ENCODE measurements around the gene ITPR1. TPM values are rescaled to one million over a fixed set of nuclear protein-coding genes. Genes with fewer than 3 reads are reported as not detected.
A peak's percentile ranks its signal among the peaks of the same experiment; 100 is the strongest.

Gene ITPR1
- total and polyA plus RNA-seq, 12 donors: 9.7 to 40.3 (median 18.8) TPM

DNA sequence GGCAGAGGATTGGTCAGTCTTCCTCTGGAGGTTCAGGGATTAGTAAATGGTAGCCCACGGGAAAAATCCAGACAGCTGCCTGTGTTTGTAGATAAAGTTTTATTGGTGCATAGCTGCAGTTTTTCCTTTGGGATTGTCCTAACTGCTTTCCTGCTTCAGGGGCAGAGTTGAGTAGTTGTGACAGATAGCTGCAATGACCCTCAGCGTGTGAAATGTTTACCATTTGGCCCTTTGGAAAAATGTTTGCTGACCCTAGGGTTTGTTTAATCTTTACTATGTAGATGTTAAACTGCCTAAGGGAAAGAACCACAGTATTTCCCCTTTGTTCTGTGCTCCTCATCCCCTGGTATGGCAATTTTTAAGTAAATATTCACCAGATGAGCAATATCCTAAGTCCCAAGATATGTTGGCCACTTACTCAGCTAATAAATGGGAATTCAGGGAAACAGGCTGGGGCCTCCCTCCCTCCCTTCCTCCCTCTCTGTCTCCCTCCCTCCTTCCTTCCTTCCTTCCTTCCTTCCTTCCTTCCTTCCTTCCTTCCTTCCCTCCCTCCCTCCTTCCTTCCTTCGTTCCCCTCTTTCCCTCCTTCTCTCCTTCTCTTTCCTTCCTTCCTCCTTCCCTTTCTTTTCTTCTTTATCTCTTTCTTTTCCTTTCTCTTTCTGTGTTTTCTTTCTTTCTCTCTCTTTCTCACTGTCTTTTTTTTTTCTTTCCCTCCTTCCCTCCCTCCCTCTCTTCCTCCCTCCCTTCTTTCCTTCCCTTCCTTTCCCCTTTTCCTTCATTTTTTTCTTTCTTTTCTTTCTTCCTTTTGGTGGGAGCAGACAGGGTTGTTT lies 251.5 kb downstream of the ITPR1 start:
- WGBS, 2 donors: 66 to 79% methylated on average over 3 of the region's 3 CpGs
- peak overlapping the region in 7 of 10 donors; percentile 6 to 97 (median 92) for H3K27ac ChIP-seq

GRCh38 chr3:4745235-4745610 lies 252.1 kb downstream of the ITPR1 start:
- no peak for ATAC-seq
- H3K27me3 ChIP-seq: no peaks in the 10 kb centered on the region
- peaks cover 0 to 9% (median 0%) of the 10 kb centered on the region in 9 donors for H3K36me3 ChIP-seq
- H3K4me3 ChIP-seq: no peak overlapping the region
- intact Hi-C loops (cut with DNase I): loop anchor here in 1 of 10 donors (10.0 kb wide), 1 partner anchor 110 kb away; no protein-coding TSS in a partner anchor
- WGBS, 2 donors: 76 to 79% methylated on average over 7 of the region's 7 CpGs
- DNase-seq: no peak
- peaks cover 10 to 93% (median 51%) of the 10 kb centered on the region in 9 donors for H3K4me1 ChIP-seq
- peak overlapping the region in 6 of 10 donors; percentile 41 to 97 (median 92) for H3K27ac ChIP-seq
- no peaks in the 10 kb centered on the region for H3K9me3 ChIP-seq
- TF ChIP-seq, protein P1, sequence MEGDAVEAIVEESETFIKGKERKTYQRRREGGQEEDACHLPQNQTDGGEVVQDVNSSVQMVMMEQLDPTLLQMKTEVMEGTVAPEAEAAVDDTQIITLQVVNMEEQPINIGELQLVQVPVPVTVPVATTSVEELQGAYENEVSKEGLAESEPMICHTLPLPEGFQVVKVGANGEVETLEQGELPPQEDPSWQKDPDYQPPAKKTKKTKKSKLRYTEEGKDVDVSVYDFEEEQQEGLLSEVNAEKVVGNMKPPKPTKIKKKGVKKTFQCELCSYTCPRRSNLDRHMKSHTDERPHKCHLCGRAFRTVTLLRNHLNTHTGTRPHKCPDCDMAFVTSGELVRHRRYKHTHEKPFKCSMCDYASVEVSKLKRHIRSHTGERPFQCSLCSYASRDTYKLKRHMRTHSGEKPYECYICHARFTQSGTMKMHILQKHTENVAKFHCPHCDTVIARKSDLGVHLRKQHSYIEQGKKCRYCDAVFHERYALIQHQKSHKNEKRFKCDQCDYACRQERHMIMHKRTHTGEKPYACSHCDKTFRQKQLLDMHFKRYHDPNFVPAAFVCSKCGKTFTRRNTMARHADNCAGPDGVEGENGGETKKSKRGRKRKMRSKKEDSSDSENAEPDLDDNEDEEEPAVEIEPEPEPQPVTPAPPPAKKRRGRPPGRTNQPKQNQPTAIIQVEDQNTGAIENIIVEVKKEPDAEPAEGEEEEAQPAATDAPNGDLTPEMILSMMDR (IDR thresholded peaks at IDR 0.05): no peak

More for the DNA sequence above, 251.5 kb downstream of the ITPR1 start:
- Histone ChIP-seq H3K4me1 (peaks cover 10 to 93% (median 48%) of the 10 kb centered on the region in 9 donors), H3K27me3 (no peaks in the 10 kb centered on the region), H3K9me3 (peaks cover 0 to 3% (median 0%) of the 10 kb centered on the region in 11 donors), H3K4me3 (no peak overlapping the region), H3K36me3 (peaks cover 0 to 9% (median 0%) of the 10 kb centered on the region in 9 donors)
- TF ChIP-seq, protein P1 (IDR thresholded peaks at IDR 0.05): no peak
- DNase-seq (no peak), ATAC-seq (no peak)
- intact Hi-C loops (cut with DNase I): loop anchor here in 5 of 10 donors (5.0 to 10.0 kb wide), 5 partner anchors 83 to 243 kb away; partner anchors contain the start of gene BHLHE40 (in 1 of the 5)

GRCh38 chr3:4746241-4746958 lies 253.3 kb downstream of the ITPR1 start:
- Histone ChIP-seq H3K4me3 (no peak overlapping the region), H3K9me3 (no peaks in the 10 kb centered on the region), H3K27ac (peak overlapping the region in 5 of 10 donors; percentile 24 to 97 (median 93)), H3K27me3 (no peaks in the 10 kb centered on the region), H3K36me3 (peaks cover 0 to 9% (median 0%) of the 10 kb centered on the region in 9 donors), H3K4me1 (peaks cover 7 to 93% (median 51%) of the 10 kb centered on the region in 9 donors)
- TF ChIP-seq, protein P1 (IDR thresholded peaks at IDR 0.05): no peak
- intact Hi-C loops (cut with DNase I): loop anchor here in 1 of 10 donors (10.0 kb wide), 1 partner anchor 108 kb away; no protein-coding TSS in a partner anchor
- 58 to 60% methylated on average over 11 of the region's 11 CpGs for WGBS, 2 donors
- DNase-seq (peak; percentile 35 to 39), ATAC-seq (peak in 1 of 8 donors; percentile 20)

DNA sequence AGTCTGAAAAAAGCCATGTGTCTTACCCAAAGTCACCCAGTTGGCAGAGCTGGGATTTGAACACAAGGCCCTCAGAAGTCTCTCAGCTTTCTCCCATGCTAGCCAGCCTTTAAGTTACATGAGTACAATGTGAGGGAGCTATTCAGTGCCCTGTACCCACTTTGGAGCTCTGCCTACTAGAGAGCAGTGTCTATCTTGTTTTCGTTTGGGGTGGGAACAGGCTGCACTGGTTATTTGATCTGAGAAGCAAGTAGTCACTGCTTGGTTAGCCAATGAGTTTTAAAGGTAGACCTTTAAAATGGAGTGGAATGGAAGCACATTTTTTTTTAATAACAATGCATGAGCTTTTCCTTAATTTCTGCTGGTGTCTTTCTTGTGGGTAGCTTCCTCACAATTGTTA lies 255.0 kb downstream of the ITPR1 start:
- Histone ChIP-seq H3K4me1 (peaks cover 8 to 92% (median 45%) of the 10 kb centered on the region in 9 donors), H3K4me3 (no peak overlapping the region), H3K9me3 (no peaks in the 10 kb centered on the region), H3K36me3 (peaks cover 0 to 9% (median 0%) of the 10 kb centered on the region in 9 donors), H3K27ac (peak overlapping the region in 1 of 10 donors; percentile 2), H3K27me3 (no peaks in the 10 kb centered on the region)
- WGBS, 2 donors: 65 to 69% methylated on average over 1 of the region's 1 CpG
- TF ChIP-seq, protein P1 (IDR thresholded peaks at IDR 0.05): no peak
- no peak for DNase-seq
- ATAC-seq: no peak
- intact Hi-C loops (cut with DNase I): loop anchor here in 1 of 10 donors (10.0 kb wide), 1 partner anchor 107 kb away; no protein-coding TSS in a partner anchor

Data from heart right ventricle (tissue), 16 donors.